HepG2 (cell line): Measurements from ENCODE around the gene STK31. TPM values are rescaled to one million over a fixed set of nuclear protein-coding genes. Genes with fewer than 3 reads are reported as not detected.

ENCODE experiments used
- ATAC-seq: fragments of 200-7000 bp; cut with Tn5 transposase; 3 replicates; pipeline ENCODE4 v1.9.1; 2020; ENCODE audit warnings: mild to moderate bottlenecking, moderate library complexity
- BruUV-seq: library from RNA; stranded (reverse); fragments of 400-500 nt; replicated peaks from 2 replicates; lab custom pipeline; 2021; lab: Mats Ljungman, UMichigan
- CTCF ChIA-PET: fragments of 300-600 bp; formaldehyde crosslinking; extraction: SDS; loops from one replicate; lab custom pipeline; 2021; ENCODE audit warnings: low total read pairs, inconsistent platforms, low intra/inter-chr PET ratio; lab: Yijun Ruan, JAX
- POLR2A ChIA-PET: fragments of 350-600 bp; sonication (Branson Sonifier 250); formaldehyde crosslinking; loops from one replicate; lab custom pipeline; 2020; ENCODE audit warnings: antibody characterized with exemption, inconsistent platforms; lab: Yijun Ruan, JAX
- DNase-seq: peaks from one replicate; pipeline ENCODE4 v3.0.0-alpha.2; 2015; ENCODE audit warnings: low spot score
- FAIRE-seq: peaks from 3 replicates; lab custom pipeline; 2011; peaks lifted over from hg19 to GRCh38; lab: Jason Lieb, UNC
- H2AFZ ChIP-seq: one replicate; pipeline ENCODE4 v1.6.1; 2011; ENCODE audit warnings: low read length, inconsistent platforms
- H3K27ac ChIP-seq: fragments of 300-600 bp; 3 replicates; pipeline ENCODE4 v1.8.0; 2011; ENCODE audit warnings: mixed run types, mild to moderate bottlenecking, mixed read lengths, low read length, inconsistent platforms; ENCODE audit not compliant: insufficient read depth; ENCODE audit errors: extremely low read length
- H3K27me3 ChIP-seq, 2 experiments: fragments of 200-600 bp in 1 of 2; 2 replicates in 1 of 2; 3 replicates in 1 of 2; pipeline versions ENCODE4 v1.6.0 to v1.8.0; 2011; ENCODE audit warnings: low read length in 2 of 2, mild to moderate bottlenecking in 2 of 2, moderate library complexity in 2 of 2, inconsistent platforms in 1 of 2; ENCODE audit not compliant: insufficient read depth in 2 of 2, control insufficient read depth in 1 of 2
- H3K36me3 ChIP-seq, 2 experiments: fragments of 200-600 bp in 1 of 2; replicated peaks in 1 of 2; 2 replicates in 1 of 2; 3 replicates in 1 of 2; pipeline versions ENCODE4 v1.5.1 to v1.8.0; 2011; ENCODE audit warnings: low read length in 2 of 2, inconsistent platforms in 1 of 2; ENCODE audit not compliant: insufficient read depth in 2 of 2, control insufficient read depth in 1 of 2
- H3K4me1 ChIP-seq: 2 replicates; pipeline ENCODE4 v1.5.1; 2012; ENCODE audit warnings: low read length, inconsistent platforms; ENCODE audit not compliant: insufficient read depth
- H3K4me2 ChIP-seq: 2 replicates; pipeline ENCODE4 v1.6.0; 2011; ENCODE audit warnings: low read depth, low read length, inconsistent platforms
- H3K4me3 ChIP-seq, 3 experiments: fragments of 200-600 bp in 1 of 3; sonication (generic), shearing (Covaris generic) in 1 of 3; replicated peaks in 1 of 3; 2 replicates each; pipeline ENCODE4 v1.5.1; 2011 to 2016; ENCODE audit warnings: low read length in 3 of 3, inconsistent platforms in 2 of 3, low read depth in 2 of 3, mild to moderate bottlenecking in 2 of 3, control low read depth in 1 of 3, mixed read lengths in 1 of 3; ENCODE audit not compliant: insufficient read depth in 1 of 3
- H3K79me2 ChIP-seq: one replicate; pipeline ENCODE4 v1.6.1; 2011; ENCODE audit warnings: low read length, inconsistent platforms; ENCODE audit not compliant: insufficient read depth
- H3K9ac ChIP-seq: 2 replicates; pipeline ENCODE4 v1.6.0; 2011; ENCODE audit warnings: mild to moderate bottlenecking, low read depth, low read length, inconsistent platforms; ENCODE audit not compliant: insufficient read depth
- H3K9me3 ChIP-seq: 2 replicates; pipeline ENCODE4 v1.5.1; 2012; ENCODE audit warnings: mild to moderate bottlenecking, low read length
- H4K20me1 ChIP-seq: 2 replicates; pipeline ENCODE4 v1.6.0; 2011; ENCODE audit warnings: inconsistent platforms, mild to moderate bottlenecking, low read length, moderate library complexity; ENCODE audit not compliant: insufficient read depth
- ARID3A ChIP-seq: IDR thresholded peaks from 2 replicates; pipeline ENCODE4 v1.6.1; 2012; ENCODE audit warnings: low read depth, low read length, improper control_type of control experiment
- DPF2 ChIP-seq: sonication (generic); formaldehyde crosslinking; IDR thresholded peaks from 2 replicates; pipeline ENCODE4 v1.4.0; 2020; ENCODE audit warnings: mild to moderate bottlenecking, low read depth, missing genetic modification reagents, borderline replicate concordance
- HNRNPH1 ChIP-seq: fragments of 200-400 bp; formaldehyde crosslinking; optimal IDR thresholded peaks from 2 replicates; pipeline ENCODE3; 2017; ENCODE audit warnings: mild to moderate bottlenecking, low read depth, low read length
- JARID2 ChIP-seq: sonication (generic); formaldehyde crosslinking; IDR thresholded peaks from 2 replicates; pipeline ENCODE4 v1.8.1; 2023; ENCODE audit warnings: missing genetic modification reagents, inconsistent platforms; ENCODE audit not compliant: insufficient replicate concordance
- JDP2 ChIP-seq: sonication (generic); formaldehyde crosslinking; IDR thresholded peaks from 2 replicates; pipeline ENCODE4 v1.8.1; 2022; ENCODE audit warnings: missing genetic modification reagents, borderline replicate concordance
- TFE3 ChIP-seq: IDR thresholded peaks from 2 replicates; pipeline ENCODE4 v1.6.1; 2016
- WGBS: methylation state at CpG from one replicate; pipeline ENCODE4 v1.1.6; 2017; ENCODE audit warnings: low lambda C conversion rate; 5-methylcytosine and 5-hydroxymethylcytosine counted together
- in situ Hi-C: cut with HindIII; loops from 2 replicates; pipeline ENCODE4 v1.10.0; 2017; ENCODE audit warnings: low pct_unique_long_range_greater_than_20kb; ENCODE audit not compliant: extremely low pct_ligation_motif_present
- intact Hi-C: fragments of 100-400 bp; cut with micrococcal nuclease; formaldehyde crosslinking; loops from one replicate; pipeline ENCODE4 v1.10.0; 2022; ENCODE audit not compliant: unreplicated experiment
- polyA plus RNA-seq, 8 experiments: library from polyadenylated mRNA; depleted of rRNA in 3 of 8; stranded (reverse) in 7 of 8; unstranded in 1 of 8; fragments of >200 nt; fragmentation: Illumina TruSeq in 4 of 8; extraction: Trizol in 4 of 8; gene quantifications; 2 replicates each; pipeline versions ENCODE4 v1.2.1 to v1.2.3, GENCODE V29; 2011 to 2016; ENCODE audit warnings: low read depth in 4 of 8, missing spikeins in 1 of 8, mixed read lengths in 1 of 8; ENCODE audit not compliant: insufficient read depth in 1 of 8
- total RNA-seq, 5 experiments: library from RNA; depleted of rRNA; stranded (reverse); fragments of >200 nt; fragmentation: Illumina TruSeq; extraction: Trizol; gene quantifications; 2 replicates each; pipeline ENCODE4 v1.2.3, GENCODE V29; 2016; ENCODE audit warnings: low read depth in 1 of 5

STK31 gene
- total and polyA plus RNA-seq, 2 of the 13 experiments (the other 11 are each of a cell fraction or from before 2014, with no cell fraction given), result not detected

GRCh38 chr7:23679898-23680413, 30.1 kb upstream of the STK31 start, which contains the start of gene FAM221A:
TSS of gene FAM221A (plus strand) at chr7:23680199. CDS start at chr7:23680219, 20 bp downstream.
- Histone ChIP-seq H3K4me2 (no peak within 1 kb of the TSS), H3K9me3 (no peaks in the 10 kb centered on the region), H3K4me3 (no peak within 1 kb of the TSS), H3K36me3 (no peaks in the 10 kb centered on the region), H3K4me1 (no peaks in the 10 kb centered on the region), H3K79me2 (no peaks in the 10 kb centered on the region), H3K27me3 (no peaks in the 10 kb centered on the region), H3K27ac (no peak within 1 kb of the TSS), H4K20me1 (no peaks in the 10 kb centered on the region), H2AFZ (no peak within 1 kb of the TSS), H3K9ac (no peak within 1 kb of the TSS)
- intact Hi-C loops, result no loop called here
- POLR2A ChIA-PET, result no interaction called here
- in situ Hi-C loops, result no loop called here
- DNase-seq, result no peak
- TF ChIP-seq ARID3A (no peak), HNRNPH1 (no peak), DPF2 (no peak), JDP2 (CRISPR knock-in tag) (no peak), JARID2 (CRISPR knock-in tag) (no peak), TFE3 (CRISPR knock-in tag) (no peak)
- no peak for FAIRE-seq
- CTCF ChIA-PET, result no interaction called here
- no TSS peak for BruUV-seq
- 91% methylated on average over 32 of the region's 53 CpGs for WGBS
- ATAC-seq, result no peak
